ENCODE results near the gene CAB39.

CAB39 gene

GRCh38 chr2:230788554-230789175, 76.0 kb downstream of the CAB39 start:
- DNase-seq, result no peak

- DNase-seq, result no peak
Measured at GRCh38 chr2:230790981-230791380, 78.3 kb downstream of the CAB39 start.

GRCh38 chr2:230793572-230794359, 81.1 kb downstream of the CAB39 start:
- no peak for DNase-seq

- no peak for DNase-seq
Measured at GRCh38 chr2:230794497-230794896, 81.9 kb downstream of the CAB39 start.

- no peak for DNase-seq
Measured at GRCh38 chr2:230795856-230796255, 83.2 kb downstream of the CAB39 start.

GRCh38 chr2:230796280-230796862, 83.7 kb downstream of the CAB39 start:
- DNase-seq, result no peak

- no peak for DNase-seq
Measured at GRCh38 chr2:230797515-230798495, 85.2 kb downstream of the CAB39 start.

GRCh38 chr2:230798769-230799399, 86.2 kb downstream of the CAB39 start:
- DNase-seq, result no peak

- no peak for DNase-seq
Measured at GRCh38 chr2:230805353-230806017, 92.8 kb downstream of the CAB39 start.

- no peak for DNase-seq
Measured at GRCh38 chr2:230807729-230808128, 95.1 kb downstream of the CAB39 start.

- no peak for DNase-seq
Measured at GRCh38 chr2:230809015-230809414, 96.4 kb downstream of the CAB39 start.

- no peak for DNase-seq
Measured at GRCh38 chr2:230809677-230810251, 97.1 kb downstream of the CAB39 start.

GRCh38 chr2:230811508-230811907, 98.9 kb downstream of the CAB39 start:
- DNase-seq, result no peak

GRCh38 chr2:230812033-230812432, 99.4 kb downstream of the CAB39 start:
- no peak for DNase-seq

- no peak for DNase-seq
Measured at GRCh38 chr2:230814616-230815015, 102.0 kb downstream of the CAB39 start.

- no peak for DNase-seq
Measured at GRCh38 chr2:230815088-230815487, 102.4 kb downstream of the CAB39 start.

GRCh38 chr2:230816735-230817134, 104.1 kb downstream of the CAB39 start:
- DNase-seq, result no peak

- DNase-seq, result no peak
Measured at GRCh38 chr2:230819433-230819832, 106.8 kb downstream of the CAB39 start.

- DNase-seq, result no peak
Measured at GRCh38 chr2:230821261-230821990, 108.8 kb downstream of the CAB39 start.

- no peak for DNase-seq
Measured at GRCh38 chr2:230821991-230822520, 109.4 kb downstream of the CAB39 start.
